Gastroesophageal sphincter (tissue), 3 donors: ENCODE measurements around the gene KDM6A.

Source experiments
- CTCF ChIP-seq, 4 experiments: fragments of 200-600 bp in 2 of 4; fragments of 450-650 bp in 2 of 4; sonication (generic) in 1 of 4; IDR thresholded peaks; one replicate each; pipeline ENCODE4 v1.5.1; 2017 to 2019; ENCODE audit warnings: antibody characterized with exemption in 4 of 4, mild to moderate bottlenecking in 2 of 4, moderate library complexity in 2 of 4
- EP300 ChIP-seq: sonication (generic); formaldehyde crosslinking; IDR thresholded peaks from one replicate; pipeline ENCODE4 v1.6.1; 2017; ENCODE audit warnings: antibody characterized with exemption, mild to moderate bottlenecking
- POLR2A ChIP-seq, 2 donors: fragments of 450-650 bp; IDR thresholded peaks; one replicate each; pipeline ENCODE4 v1.6.1; 2017; ENCODE audit warnings: antibody characterized with exemption in 2 of 2, mild to moderate bottlenecking in 2 of 2, moderate library complexity in 1 of 2
- POLR2AphosphoS5 ChIP-seq: sonication (generic); formaldehyde crosslinking; IDR thresholded peaks from one replicate; pipeline ENCODE4 v1.6.1; 2017; ENCODE audit warnings: antibody characterized with exemption

- no peak for TF ChIP-seq CTCF (IDR thresholded peaks at IDR 0.05)
- TF ChIP-seq POLR2AphosphoS5 = no peak
- no peak for TF ChIP-seq EP300
- TF ChIP-seq POLR2A (IDR thresholded peaks at IDR 0.05) = no peak
These were observed 133.2 kb downstream of the KDM6A start for GRCh38 chrX:45006002-45006800.
